Upper lobe of left lung (tissue), 6 donors: ENCODE results near the gene ZC3H4. TPM values are rescaled to one million over a fixed set of nuclear protein-coding genes. Genes with fewer than 3 reads are reported as not detected.

ENCODE experiments used
- ATAC-seq, 2 donors: fragments of 200-7000 bp; cut with Tn5 transposase; one replicate each; pipeline ENCODE4 v1.9.1; 2022; ENCODE audit warnings: mild to moderate bottlenecking in 2 of 2, moderate library complexity in 2 of 2; ENCODE audit not compliant: low FRiP score in 2 of 2
- DNase-seq, 2 donors: peaks; one replicate each; pipeline ENCODE4 v3.0.0-alpha.2; 2019 to 2020
- H3K27ac ChIP-seq, 4 donors: fragments of 200-600 bp; sonication (generic); one replicate each; pipeline ENCODE4 v1.5.1; 2016 to 2019
- H3K27me3 ChIP-seq, 4 donors: fragments of 200-600 bp; sonication (generic); one replicate each; pipeline ENCODE4 v1.5.1; 2017 to 2019
- H3K36me3 ChIP-seq, 4 donors: fragments of 200-600 bp; sonication (generic); one replicate each; pipeline ENCODE4 v1.5.1; 2016 to 2019
- H3K4me1 ChIP-seq, 4 donors: fragments of 200-600 bp; sonication (generic); one replicate each; pipeline ENCODE4 v1.5.1; 2018 to 2019
- H3K4me3 ChIP-seq, 4 donors: fragments of 200-600 bp; sonication (generic); one replicate each; pipeline ENCODE4 v1.5.1; 2017 to 2019; ENCODE audit warnings: mild to moderate bottlenecking in 2 of 4, moderate library complexity in 1 of 4
- H3K9me3 ChIP-seq, 4 donors: fragments of 200-600 bp; sonication (generic); one replicate each; pipeline ENCODE4 v1.5.1; 2018 to 2019
- EP300 ChIP-seq, 4 donors: sonication (generic); formaldehyde crosslinking; IDR thresholded peaks; one replicate each; pipeline ENCODE4 v1.5.1; 2017; ENCODE audit warnings: antibody characterized with exemption in 4 of 4, control low read depth in 2 of 4
- POLR2A ChIP-seq, 4 donors: fragments of 450-650 bp; IDR thresholded peaks; one replicate each; pipeline ENCODE4 v1.5.1; 2016 to 2017; ENCODE audit warnings: antibody characterized with exemption in 4 of 4, mild to moderate bottlenecking in 2 of 4
- POLR2AphosphoS5 ChIP-seq, 2 donors: sonication (generic); formaldehyde crosslinking; IDR thresholded peaks; one replicate each; pipeline ENCODE4 v1.5.1; 2017; ENCODE audit warnings: antibody characterized with exemption in 2 of 2
- WGBS, 2 donors: methylation state at CpG; one replicate each; pipeline ENCODE4 v1.1.5; 2017 to 2018; 5-methylcytosine and 5-hydroxymethylcytosine counted together
- total RNA-seq, 6 donors: library from RNA; depleted of rRNA in 4 of 6; stranded (reverse); fragments of >200 nt in 4 of 6; gene quantifications; one replicate each; pipeline versions ENCODE4 v1.1.0 to v1.2.1, GENCODE V29; 2016 to 2021
- TF ChIP-seq, protein P1 (sequence below), 6 experiments: fragments of 450-650 bp in 4 of 6; fragments of 200-600 bp in 2 of 6; sonication (generic) in 2 of 6; IDR thresholded peaks; one replicate each; pipeline ENCODE4 v1.5.1; 2016 to 2019; ENCODE audit warnings: antibody characterized with exemption in 6 of 6
- donor health status: DM: no; HTN: no; CAD: no; lungs with moderate emphysema.
- donor health status: DM: no; HTN: yes; CAD: no; lungs with severe emphysema.

ZC3H4 gene
- total RNA-seq, 6 donors from 2014 or later = 28.6 to 57.6 (median 44.1) TPM

DNA sequence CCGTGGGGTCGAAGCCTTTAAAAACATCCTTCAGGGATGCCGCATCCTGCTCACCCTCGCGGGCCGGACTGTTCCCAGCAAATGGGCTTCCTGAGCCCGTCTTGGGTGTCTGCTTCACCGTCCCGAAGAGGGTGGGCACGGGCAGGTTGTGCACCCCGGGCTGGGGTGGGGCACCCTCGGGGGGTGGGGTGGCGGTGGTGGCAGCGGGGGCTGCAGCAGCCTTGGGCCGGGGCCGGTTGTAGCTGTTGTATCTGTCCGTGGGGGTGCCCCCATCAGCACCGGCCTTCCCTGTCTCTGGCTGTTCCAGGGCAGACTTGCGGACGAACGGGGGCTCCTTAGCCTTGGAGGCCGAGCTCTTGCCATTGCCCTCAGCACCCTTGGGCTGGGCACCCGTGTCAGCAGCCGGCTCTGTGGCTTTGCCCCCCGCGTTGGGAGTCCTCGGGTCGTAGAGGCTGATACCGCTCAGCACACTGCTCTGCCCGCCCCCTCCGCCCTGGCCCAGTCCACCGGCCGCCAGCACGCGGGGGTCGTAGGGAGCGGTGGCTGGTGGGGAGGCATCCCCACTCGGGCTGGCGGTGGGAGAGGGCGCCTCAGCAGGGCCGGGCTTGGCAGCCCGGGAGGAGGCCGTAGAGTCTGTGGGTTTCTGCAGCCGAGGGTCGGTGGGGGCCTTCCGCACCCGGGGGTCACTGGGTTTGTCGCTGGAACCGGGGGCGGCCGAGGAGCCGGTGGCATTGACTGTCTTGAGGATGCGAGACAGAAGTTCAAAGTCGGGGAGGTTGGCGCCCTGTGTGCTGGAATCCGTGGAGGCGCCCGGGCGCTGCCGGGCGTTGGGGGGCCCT, 47.0 kb downstream of the ZC3H4 start:
- Histone ChIP-seq H3K4me1 (no peaks in the 10 kb centered on the region), H3K9me3 (no peaks in the 10 kb centered on the region), H3K27me3 (no peaks in the 10 kb centered on the region), H3K36me3 (peaks cover 18 to 78% (median 68%) of the 10 kb centered on the region in 4 donors), H3K27ac (no peak overlapping the region), H3K4me3 (no peak overlapping the region)
- DNase-seq = peak in 1 of 2 donors; percentile 80
- TF ChIP-seq EP300 (IDR thresholded peaks at IDR 0.05) (no peak), POLR2AphosphoS5 (IDR thresholded peaks at IDR 0.05) (no peak), POLR2A (IDR thresholded peaks at IDR 0.05) (no peak)
- TF ChIP-seq, protein P1, sequence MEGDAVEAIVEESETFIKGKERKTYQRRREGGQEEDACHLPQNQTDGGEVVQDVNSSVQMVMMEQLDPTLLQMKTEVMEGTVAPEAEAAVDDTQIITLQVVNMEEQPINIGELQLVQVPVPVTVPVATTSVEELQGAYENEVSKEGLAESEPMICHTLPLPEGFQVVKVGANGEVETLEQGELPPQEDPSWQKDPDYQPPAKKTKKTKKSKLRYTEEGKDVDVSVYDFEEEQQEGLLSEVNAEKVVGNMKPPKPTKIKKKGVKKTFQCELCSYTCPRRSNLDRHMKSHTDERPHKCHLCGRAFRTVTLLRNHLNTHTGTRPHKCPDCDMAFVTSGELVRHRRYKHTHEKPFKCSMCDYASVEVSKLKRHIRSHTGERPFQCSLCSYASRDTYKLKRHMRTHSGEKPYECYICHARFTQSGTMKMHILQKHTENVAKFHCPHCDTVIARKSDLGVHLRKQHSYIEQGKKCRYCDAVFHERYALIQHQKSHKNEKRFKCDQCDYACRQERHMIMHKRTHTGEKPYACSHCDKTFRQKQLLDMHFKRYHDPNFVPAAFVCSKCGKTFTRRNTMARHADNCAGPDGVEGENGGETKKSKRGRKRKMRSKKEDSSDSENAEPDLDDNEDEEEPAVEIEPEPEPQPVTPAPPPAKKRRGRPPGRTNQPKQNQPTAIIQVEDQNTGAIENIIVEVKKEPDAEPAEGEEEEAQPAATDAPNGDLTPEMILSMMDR (IDR thresholded peaks at IDR 0.05) = no peak
- 92 to 95% methylated on average over 20 to 47 of the region's 61 CpGs for WGBS, 2 donors
- no peak for ATAC-seq

DNA sequence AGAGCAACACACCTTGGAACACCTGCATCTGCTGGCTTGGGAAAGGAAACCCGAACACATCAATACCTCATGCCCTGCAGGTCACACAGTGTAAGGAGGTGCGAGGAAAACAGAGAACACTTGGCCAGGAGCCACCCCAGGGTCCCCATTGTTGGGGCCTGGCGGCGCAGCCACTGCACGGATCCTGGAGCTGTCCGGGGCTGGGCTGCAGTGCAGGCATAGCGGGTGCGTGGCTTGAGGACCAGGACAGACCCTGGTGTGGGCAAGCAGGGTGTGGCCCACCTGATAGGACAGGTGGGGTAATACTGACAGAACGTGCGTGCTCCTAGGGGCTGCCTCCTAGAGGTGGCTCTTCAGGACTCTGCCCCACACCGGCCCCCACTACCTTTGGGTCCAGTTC, 48.3 kb downstream of the ZC3H4 start:
- no peak for DNase-seq
- H3K4me3 ChIP-seq = no peak overlapping the region

DNA sequence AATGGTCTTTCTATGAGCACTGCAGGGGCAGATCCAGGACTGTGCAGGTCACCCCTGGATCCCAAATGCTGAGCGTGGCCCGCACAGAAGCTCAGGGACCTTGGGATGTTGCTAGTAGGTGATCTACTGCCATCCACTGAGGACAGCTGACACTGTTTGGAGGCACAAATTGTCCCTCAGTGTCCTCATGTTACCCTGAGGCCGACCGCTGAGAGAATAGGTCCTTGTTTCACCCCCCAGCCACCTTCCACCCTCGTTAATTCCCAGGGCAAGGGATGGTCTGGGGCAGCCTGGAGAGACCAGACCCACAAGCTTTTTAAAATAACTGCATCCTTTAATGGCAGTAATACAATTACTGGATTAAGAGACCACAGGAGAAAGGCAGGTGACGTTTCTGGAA, 49.7 kb downstream of the ZC3H4 start:
- no peak overlapping the region for H3K4me3 ChIP-seq
- H3K36me3 ChIP-seq = peaks cover 11 to 51% (median 41%) of the 10 kb centered on the region in 4 donors
- WGBS, 2 donors = 87 to 89% methylated on average over 4 to 6 of the region's 6 CpGs
- TF ChIP-seq POLR2AphosphoS5 (IDR thresholded peaks at IDR 0.05) (no peak), EP300 (IDR thresholded peaks at IDR 0.05) (no peak), POLR2A (IDR thresholded peaks at IDR 0.05) (no peak)
- TF ChIP-seq, protein P1 (IDR thresholded peaks at IDR 0.05) = no peak
- DNase-seq (no peak), ATAC-seq (no peak)
- H3K27me3 ChIP-seq = no peaks in the 10 kb centered on the region
- H3K4me1 ChIP-seq = no peaks in the 10 kb centered on the region
- no peak overlapping the region for H3K27ac ChIP-seq
- no peaks in the 10 kb centered on the region for H3K9me3 ChIP-seq

More for the DNA sequence above, 48.3 kb downstream of the ZC3H4 start:
- Histone ChIP-seq H3K27ac (no peak overlapping the region), H3K36me3 (peaks cover 11 to 65% (median 55%) of the 10 kb centered on the region in 4 donors), H3K9me3 (no peaks in the 10 kb centered on the region), H3K27me3 (no peaks in the 10 kb centered on the region), H3K4me1 (no peaks in the 10 kb centered on the region)
- ATAC-seq = peak in 1 of 2 donors; percentile 19
- TF ChIP-seq, protein P1 (IDR thresholded peaks at IDR 0.05) = no peak
- TF ChIP-seq EP300 (IDR thresholded peaks at IDR 0.05) = no peak
- no peak for TF ChIP-seq POLR2AphosphoS5 (IDR thresholded peaks at IDR 0.05)
- TF ChIP-seq POLR2A (IDR thresholded peaks at IDR 0.05) = no peak
- WGBS, 2 donors = 87% methylated on average over 11 of the region's 11 CpGs; no CpG with 5 or more reads in 1 of the 2 donors

- no peaks in the 10 kb centered on the region for H3K9me3 ChIP-seq
- H3K4me1 ChIP-seq = no peaks in the 10 kb centered on the region
- DNase-seq (no peak), ATAC-seq (no peak)
- H3K36me3 ChIP-seq = no peaks in the 10 kb centered on the region
- TF ChIP-seq EP300 (IDR thresholded peaks at IDR 0.05) = no peak
- no peak overlapping the region for H3K27ac ChIP-seq
- 72 to 76% methylated on average over 11 of the region's 11 CpGs for WGBS, 2 donors
- no peaks in the 10 kb centered on the region for H3K27me3 ChIP-seq
- no peak overlapping the region for H3K4me3 ChIP-seq
Measured at GRCh38 chr19:47058621-47059022, 55.0 kb downstream of the ZC3H4 start.

DNA sequence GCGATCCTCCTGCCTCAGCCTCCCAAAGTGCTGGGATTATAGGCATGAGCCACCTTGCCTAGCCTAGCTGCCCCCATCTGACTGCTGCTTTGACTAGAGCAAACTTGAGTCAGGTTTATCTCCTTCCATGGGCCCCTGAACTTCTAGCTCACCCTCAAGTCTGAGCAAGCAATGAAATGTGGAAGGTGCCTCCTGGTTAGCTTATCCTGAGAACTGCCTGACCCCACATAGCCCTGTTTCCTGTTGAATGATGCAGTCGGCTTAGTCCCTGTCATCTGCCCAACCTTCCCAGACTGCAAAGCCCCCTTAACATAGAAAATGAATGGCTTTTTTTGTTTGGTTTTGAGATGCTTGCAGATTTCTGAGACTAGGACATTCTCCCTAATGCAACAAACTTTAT, 56.2 kb downstream of the ZC3H4 start:
- Histone ChIP-seq H3K27me3 (no peaks in the 10 kb centered on the region), H3K36me3 (no peaks in the 10 kb centered on the region), H3K27ac (no peak overlapping the region), H3K9me3 (no peaks in the 10 kb centered on the region), H3K4me1 (no peaks in the 10 kb centered on the region), H3K4me3 (no peak overlapping the region)
- TF ChIP-seq POLR2A (IDR thresholded peaks at IDR 0.05) (no peak), POLR2AphosphoS5 (IDR thresholded peaks at IDR 0.05) (no peak), EP300 (IDR thresholded peaks at IDR 0.05) (no peak)
- TF ChIP-seq, protein P1 (IDR thresholded peaks at IDR 0.05) = no peak
- ATAC-seq = no peak
- DNase-seq = no peak
- 78% methylated on average over 2 of the region's 2 CpGs for WGBS, 2 donors
